HG03280 (cell line): ENCODE measurements around the gene AHRR.
"Not testable (repeated sequence)": the region's sequence is repeated elsewhere in the genome, so short reads cannot be mapped to it uniquely, and the experiment has no call there.

ENCODE experiments used
- ATAC-seq: cut with Tn5 transposase; IDR thresholded peaks from one replicate; pipeline ENCODE4 v1.9.1; 2021; ENCODE audit warnings: mild to moderate bottlenecking, moderate library complexity; ENCODE audit not compliant: unreplicated experiment

The AHRR gene

GRCh38 chr5:470961-471749 is 149.6 kb downstream of the AHRR start:
- no peak for ATAC-seq

- no peak for ATAC-seq
Observed at GRCh38 chr5:471750-472058, 150.2 kb downstream of the AHRR start.

GRCh38 chr5:472076-472655 is 150.7 kb downstream of the AHRR start:
- ATAC-seq, result peak; percentile 16

- peak; percentile 72 for ATAC-seq
Observed at GRCh38 chr5:472656-473550, 151.4 kb downstream of the AHRR start.

GRCh38 chr5:473551-474192 is 152.2 kb downstream of the AHRR start:
- peak; percentile 25 for ATAC-seq

- ATAC-seq, result not testable (repeated sequence)
Observed at GRCh38 chr5:474232-474839, 152.8 kb downstream of the AHRR start.

GRCh38 chr5:474840-475661 is 153.5 kb downstream of the AHRR start:
- ATAC-seq, result no peak

GRCh38 chr5:475704-476101 is 154.2 kb downstream of the AHRR start:
- ATAC-seq, result no peak

- ATAC-seq, result no peak
Observed at GRCh38 chr5:476102-476813, 154.7 kb downstream of the AHRR start.

- ATAC-seq, result no peak
Observed at GRCh38 chr5:476814-477175, 155.3 kb downstream of the AHRR start.

GRCh38 chr5:477247-477646 is 155.7 kb downstream of the AHRR start:
- ATAC-seq, result no peak

- no peak for ATAC-seq
Observed at GRCh38 chr5:477871-478270, 156.4 kb downstream of the AHRR start.

- ATAC-seq, result no peak
Observed at GRCh38 chr5:478369-478981, 157.0 kb downstream of the AHRR start.

- ATAC-seq, result no peak
Observed at GRCh38 chr5:478982-479535, 157.5 kb downstream of the AHRR start.

GRCh38 chr5:479566-480319 is 158.2 kb downstream of the AHRR start:
- ATAC-seq, result no peak

- no peak for ATAC-seq
Observed at GRCh38 chr5:481347-481746, 159.8 kb downstream of the AHRR start.

GRCh38 chr5:482021-482420 is 160.5 kb downstream of the AHRR start:
- no peak for ATAC-seq

- no peak for ATAC-seq
Observed at GRCh38 chr5:482506-482905, 161.0 kb downstream of the AHRR start.
